Vagina (tissue), 2 donors: Measurements from ENCODE around the gene KRT25.

ENCODE experiments used
- CTCF ChIP-seq, 3 experiments: fragments of 450-650 bp in 2 of 3; fragments of 200-600 bp in 1 of 3; sonication (generic) in 1 of 3; IDR thresholded peaks; one replicate each; pipeline ENCODE4 v1.5.1; 2017 to 2019; ENCODE audit warnings: antibody characterized with exemption in 3 of 3, mild to moderate bottlenecking in 2 of 3, moderate library complexity in 2 of 3
- POLR2A ChIP-seq, 2 donors: fragments of 450-650 bp; IDR thresholded peaks; one replicate each; pipeline ENCODE4 v1.6.1; 2017; ENCODE audit warnings: antibody characterized with exemption in 2 of 2, mild to moderate bottlenecking in 2 of 2, moderate library complexity in 2 of 2

- no peak for TF ChIP-seq CTCF (IDR thresholded peaks at IDR 0.05)
- TF ChIP-seq POLR2A (IDR thresholded peaks at IDR 0.05): no peak
Measured at GRCh38 chr17:40705584-40705983, 49.5 kb downstream of the KRT25 start.
